ENCODE data around the gene CFAP74.

DNA sequence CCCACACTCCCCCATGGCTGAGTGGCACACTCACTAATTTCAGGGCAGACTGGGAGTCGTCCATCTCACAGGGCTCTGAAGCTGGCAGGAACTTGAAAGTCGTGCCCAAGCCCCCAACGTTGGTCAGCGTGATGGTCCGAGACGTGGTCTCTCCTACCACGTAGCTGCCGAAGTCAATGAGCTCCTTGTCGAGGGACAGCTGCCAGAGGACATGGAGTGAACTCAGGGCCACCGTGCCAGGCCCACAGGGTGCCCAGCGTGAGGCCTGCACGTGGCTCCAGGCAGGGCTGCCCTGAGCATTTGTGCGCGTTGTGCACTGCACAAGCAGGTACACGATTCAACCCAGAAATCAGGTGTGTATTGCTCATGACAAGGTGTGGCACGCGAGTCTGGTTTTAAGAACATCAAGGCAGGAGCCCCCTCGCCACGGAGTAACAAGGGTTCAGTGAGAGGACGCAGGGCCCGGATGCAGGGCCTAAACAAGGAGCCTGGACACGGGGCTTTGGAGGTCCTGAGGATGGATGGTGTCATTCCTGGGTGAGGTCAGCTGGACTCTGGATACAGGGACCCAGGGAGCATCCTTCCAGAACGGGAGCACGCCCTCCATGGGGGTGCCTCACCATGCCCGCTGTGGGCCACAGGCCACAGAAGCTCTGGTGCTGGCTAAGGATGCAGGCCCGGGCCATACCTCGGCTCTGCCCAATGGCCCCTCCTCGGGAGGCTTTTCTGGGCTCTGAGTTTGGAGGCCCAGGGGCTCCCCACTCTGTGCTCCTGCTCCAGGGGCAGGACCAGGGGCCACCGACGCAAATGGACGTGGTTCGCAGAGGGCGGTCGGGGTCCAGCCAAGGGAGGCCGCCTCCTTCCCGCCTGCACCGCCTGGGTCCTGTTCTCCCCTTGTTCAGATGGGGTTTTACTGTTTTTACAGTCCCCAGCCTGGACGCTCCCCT lies 46.7 kb downstream of the CFAP74 start:
- TF ChIP-seq, protein P1, sequence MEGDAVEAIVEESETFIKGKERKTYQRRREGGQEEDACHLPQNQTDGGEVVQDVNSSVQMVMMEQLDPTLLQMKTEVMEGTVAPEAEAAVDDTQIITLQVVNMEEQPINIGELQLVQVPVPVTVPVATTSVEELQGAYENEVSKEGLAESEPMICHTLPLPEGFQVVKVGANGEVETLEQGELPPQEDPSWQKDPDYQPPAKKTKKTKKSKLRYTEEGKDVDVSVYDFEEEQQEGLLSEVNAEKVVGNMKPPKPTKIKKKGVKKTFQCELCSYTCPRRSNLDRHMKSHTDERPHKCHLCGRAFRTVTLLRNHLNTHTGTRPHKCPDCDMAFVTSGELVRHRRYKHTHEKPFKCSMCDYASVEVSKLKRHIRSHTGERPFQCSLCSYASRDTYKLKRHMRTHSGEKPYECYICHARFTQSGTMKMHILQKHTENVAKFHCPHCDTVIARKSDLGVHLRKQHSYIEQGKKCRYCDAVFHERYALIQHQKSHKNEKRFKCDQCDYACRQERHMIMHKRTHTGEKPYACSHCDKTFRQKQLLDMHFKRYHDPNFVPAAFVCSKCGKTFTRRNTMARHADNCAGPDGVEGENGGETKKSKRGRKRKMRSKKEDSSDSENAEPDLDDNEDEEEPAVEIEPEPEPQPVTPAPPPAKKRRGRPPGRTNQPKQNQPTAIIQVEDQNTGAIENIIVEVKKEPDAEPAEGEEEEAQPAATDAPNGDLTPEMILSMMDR (IDR thresholded peaks at IDR 0.05) = no peak
- TF ChIP-seq POLR2A (IDR thresholded peaks at IDR 0.05) = no peak

Data from heart left ventricle (tissue), 13 donors.